ENCODE results near the gene INPP4A. TPM values are rescaled to one million over a fixed set of nuclear protein-coding genes. Genes with fewer than 3 reads are reported as not detected.

INPP4A gene
- total RNA-seq, 4 donors from 2014 or later = 22.8 to 35.8 (median 25.4) TPM

DNA sequence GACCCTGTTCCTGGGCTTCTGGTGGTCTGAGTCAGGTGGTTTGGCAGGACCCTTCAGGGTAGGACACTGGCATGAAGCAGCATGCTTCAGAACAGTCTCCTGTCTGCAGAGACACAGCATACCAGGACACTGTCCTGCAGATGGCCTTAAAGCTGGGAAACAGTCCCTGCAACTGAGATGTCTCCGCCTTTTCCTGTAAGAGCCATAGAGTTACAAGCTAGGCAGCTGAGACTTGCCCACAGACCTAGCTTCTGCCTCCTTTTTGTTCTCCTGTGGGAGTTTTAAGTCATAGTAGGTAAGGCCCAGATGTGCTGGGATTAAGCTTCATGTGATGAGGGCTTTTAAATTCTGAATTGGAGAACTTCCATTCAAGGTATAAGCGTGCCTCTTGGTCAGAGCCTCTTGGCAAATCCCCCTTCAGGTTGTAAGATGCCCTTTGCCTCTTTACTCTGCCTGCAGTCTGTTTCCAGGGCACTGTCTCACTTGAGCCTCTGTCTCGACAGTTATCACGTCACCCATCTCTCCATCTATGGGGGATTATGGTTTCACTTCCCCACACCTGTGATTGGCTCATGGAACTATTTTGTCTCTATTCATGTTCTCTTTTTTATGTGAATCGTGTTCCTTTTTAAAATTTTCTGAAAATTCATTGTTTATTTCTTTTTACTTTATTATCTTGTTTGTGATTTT, 111.8 kb downstream of the INPP4A start:
- peaks cover 0 to 13% (median 3%) of the 10 kb centered on the region in 4 donors for H3K36me3 ChIP-seq
- peaks cover 0 to 22% (median 8%) of the 10 kb centered on the region in 4 donors for H3K4me1 ChIP-seq
- TF ChIP-seq, protein P1, sequence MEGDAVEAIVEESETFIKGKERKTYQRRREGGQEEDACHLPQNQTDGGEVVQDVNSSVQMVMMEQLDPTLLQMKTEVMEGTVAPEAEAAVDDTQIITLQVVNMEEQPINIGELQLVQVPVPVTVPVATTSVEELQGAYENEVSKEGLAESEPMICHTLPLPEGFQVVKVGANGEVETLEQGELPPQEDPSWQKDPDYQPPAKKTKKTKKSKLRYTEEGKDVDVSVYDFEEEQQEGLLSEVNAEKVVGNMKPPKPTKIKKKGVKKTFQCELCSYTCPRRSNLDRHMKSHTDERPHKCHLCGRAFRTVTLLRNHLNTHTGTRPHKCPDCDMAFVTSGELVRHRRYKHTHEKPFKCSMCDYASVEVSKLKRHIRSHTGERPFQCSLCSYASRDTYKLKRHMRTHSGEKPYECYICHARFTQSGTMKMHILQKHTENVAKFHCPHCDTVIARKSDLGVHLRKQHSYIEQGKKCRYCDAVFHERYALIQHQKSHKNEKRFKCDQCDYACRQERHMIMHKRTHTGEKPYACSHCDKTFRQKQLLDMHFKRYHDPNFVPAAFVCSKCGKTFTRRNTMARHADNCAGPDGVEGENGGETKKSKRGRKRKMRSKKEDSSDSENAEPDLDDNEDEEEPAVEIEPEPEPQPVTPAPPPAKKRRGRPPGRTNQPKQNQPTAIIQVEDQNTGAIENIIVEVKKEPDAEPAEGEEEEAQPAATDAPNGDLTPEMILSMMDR (IDR thresholded peaks at IDR 0.05) = no peak
- TF ChIP-seq POLR2A (IDR thresholded peaks at IDR 0.05) (no peak), POLR2AphosphoS5 (IDR thresholded peaks at IDR 0.05) (no peak), EP300 (IDR thresholded peaks at IDR 0.05; ENCODE audit: low read depth) (no peak)
- in situ Hi-C loops (cut with MboI; ENCODE audit: low pct_ligation_motif_present in 1 of 4, low pct_unique_long_range_greater_than_20kb in 1 of 4, low sequenced_read_pairs in 3 of 4) (loop anchor here in 1 of 4 donors (25.0 kb wide), 1 partner anchor 144 kb away; no protein-coding TSS in a partner anchor), intact Hi-C loops (cut with DNase I; ENCODE audit: low total_unique reads) (no loop called here)
- no peak for DNase-seq
- 57 to 83% methylated on average over 1 to 5 of the region's 5 CpGs for WGBS, 2 donors (ENCODE audit: low coverage in 1 of 2)
- no peaks in the 10 kb centered on the region for H3K9me3 ChIP-seq
- H3K27ac ChIP-seq = no peak overlapping the region
- H3K4me3 ChIP-seq = no peak overlapping the region
- H3K27me3 ChIP-seq = no peaks in the 10 kb centered on the region

DNA sequence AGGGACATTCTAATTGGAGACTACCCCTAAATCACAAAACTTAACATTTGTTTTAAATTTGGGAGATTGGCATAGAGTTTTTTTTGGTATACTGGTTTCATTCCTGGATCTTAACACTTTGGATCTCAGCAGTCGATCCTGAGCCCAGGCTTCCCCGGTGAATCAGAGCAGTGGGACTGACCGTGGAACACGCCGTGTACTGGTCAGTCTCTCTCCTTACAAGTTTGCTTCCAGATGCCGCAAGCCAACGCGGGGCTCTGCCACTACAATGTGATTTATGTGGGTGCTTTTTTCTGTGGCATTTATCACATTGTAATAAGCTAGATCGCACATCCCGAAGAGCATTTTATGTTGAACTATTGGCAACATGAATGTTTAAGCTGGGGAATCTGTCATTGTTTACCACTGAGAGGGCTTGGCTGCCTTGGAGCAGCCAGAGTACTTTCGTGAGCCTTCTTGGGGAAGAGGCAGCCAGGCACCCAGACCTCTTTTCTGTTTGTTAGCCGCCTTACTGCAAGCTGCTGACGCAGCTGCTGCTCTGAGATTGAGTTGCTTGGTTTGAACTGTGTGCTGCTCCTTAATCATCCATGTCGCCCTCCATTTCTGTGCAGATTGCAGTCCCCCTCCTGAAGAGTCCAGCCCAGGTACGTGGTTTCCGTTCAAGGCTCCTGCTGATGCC, 114.3 kb downstream of the INPP4A start:
- H3K4me1 ChIP-seq = peaks cover 0 to 32% (median 13%) of the 10 kb centered on the region in 4 donors
- TF ChIP-seq, protein P1 (IDR thresholded peaks at IDR 0.05) = no peak
- TF ChIP-seq POLR2AphosphoS5 (IDR thresholded peaks at IDR 0.05) = peak in 1 of 3 donors; percentile 17
- H3K4me3 ChIP-seq = no peak overlapping the region
- peaks cover 0 to under 1% (median 0%) of the 10 kb centered on the region in 4 donors for H3K36me3 ChIP-seq
- in situ Hi-C loops (cut with MboI; ENCODE audit: low pct_ligation_motif_present in 1 of 4, low pct_unique_long_range_greater_than_20kb in 1 of 4, low sequenced_read_pairs in 3 of 4) (loop anchor here in 1 of 4 donors (25.0 kb wide), 1 partner anchor 147 kb away; no protein-coding TSS in a partner anchor), intact Hi-C loops (cut with DNase I; ENCODE audit: low total_unique reads) (no loop called here)
- H3K27ac ChIP-seq = peak overlapping the region; percentile 49 to 72 (median 65)
- no peaks in the 10 kb centered on the region for H3K9me3 ChIP-seq
- DNase-seq = no peak
- no peaks in the 10 kb centered on the region for H3K27me3 ChIP-seq
- 70 to 76% methylated on average over 8 to 16 of the region's 16 CpGs for WGBS, 2 donors (ENCODE audit: low coverage in 1 of 2)

DNA sequence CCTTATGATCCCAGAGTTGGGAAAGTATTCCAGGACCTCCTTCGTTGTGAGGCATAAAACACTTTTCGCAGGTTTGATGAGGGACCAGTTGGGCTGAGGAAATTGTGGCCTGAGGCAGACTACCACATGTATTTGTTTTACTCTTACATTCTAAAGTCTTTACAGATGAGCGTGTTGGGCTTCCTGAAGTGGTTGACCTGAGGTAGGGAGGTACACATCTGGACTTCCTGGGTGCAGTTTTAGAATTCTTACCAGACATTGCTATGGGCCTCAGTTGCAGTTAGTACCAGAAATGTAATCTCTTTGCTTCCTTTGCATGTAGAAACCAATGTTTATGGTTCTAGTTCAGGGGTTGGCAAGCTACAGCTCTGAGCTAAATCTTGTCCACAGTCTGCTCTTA, 114.9 kb downstream of the INPP4A start:
- Histone ChIP-seq H3K4me3 (no peak overlapping the region), H3K27me3 (no peaks in the 10 kb centered on the region), H3K36me3 (no peaks in the 10 kb centered on the region), H3K27ac (peak overlapping the region; percentile 49 to 72 (median 65)), H3K4me1 (peaks cover 0 to 38% (median 15%) of the 10 kb centered on the region in 4 donors), H3K9me3 (no peaks in the 10 kb centered on the region)
- intact Hi-C loops (cut with DNase I; ENCODE audit: low total_unique reads) = no loop called here
- in situ Hi-C loops (cut with MboI; ENCODE audit: low pct_ligation_motif_present in 1 of 4, low pct_unique_long_range_greater_than_20kb in 1 of 4, low sequenced_read_pairs in 3 of 4) = loop anchor here in 1 of 4 donors (25.0 kb wide), 1 partner anchor 147 kb away; no protein-coding TSS in a partner anchor
- TF ChIP-seq EP300 (IDR thresholded peaks at IDR 0.05; ENCODE audit: low read depth) = no peak
- TF ChIP-seq, protein P1 (IDR thresholded peaks at IDR 0.05) = no peak
- no peak for TF ChIP-seq POLR2A (IDR thresholded peaks at IDR 0.05)
- no peak for TF ChIP-seq POLR2AphosphoS5 (IDR thresholded peaks at IDR 0.05)
- DNase-seq = no peak
- WGBS, 2 donors (ENCODE audit: low coverage in 1 of 2) = 63 to 74% methylated on average over 3 of the region's 3 CpGs

GRCh38 chr2:98560256-98560771, 115.7 kb downstream of the INPP4A start:
- WGBS, 2 donors (ENCODE audit: low coverage in 1 of 2) = 69 to 85% methylated on average over 3 to 9 of the region's 9 CpGs

More at GRCh38 chr2:98560256-98560771, 115.7 kb downstream of the INPP4A start:
- Histone ChIP-seq H3K4me3 (no peak overlapping the region), H3K4me1 (peaks cover 0 to 42% (median 15%) of the 10 kb centered on the region in 4 donors), H3K36me3 (no peaks in the 10 kb centered on the region), H3K27ac (peak overlapping the region; percentile 49 to 72 (median 65)), H3K27me3 (no peaks in the 10 kb centered on the region), H3K9me3 (no peaks in the 10 kb centered on the region)
- TF ChIP-seq POLR2A (IDR thresholded peaks at IDR 0.05) = no peak
- TF ChIP-seq, protein P1 (IDR thresholded peaks at IDR 0.05) = no peak
- TF ChIP-seq EP300 (IDR thresholded peaks at IDR 0.05; ENCODE audit: low read depth) = no peak
- TF ChIP-seq POLR2AphosphoS5 (IDR thresholded peaks at IDR 0.05) = no peak
- in situ Hi-C loops (cut with MboI; ENCODE audit: low pct_ligation_motif_present in 1 of 4, low pct_unique_long_range_greater_than_20kb in 1 of 4, low sequenced_read_pairs in 3 of 4) (loop anchor here in 1 of 4 donors (25.0 kb wide), 1 partner anchor 148 kb away; no protein-coding TSS in a partner anchor), intact Hi-C loops (cut with DNase I; ENCODE audit: low total_unique reads) (no loop called here)
- no peak for DNase-seq
